A549 (cell line): ENCODE data around the gene EML4.

Experiments used
- CTCF ChIP-seq: fragments of >200 bp; sonication (Bioruptor Twin); formaldehyde crosslinking; IDR thresholded peaks from 3 replicates; pipeline ENCODE4 v1.5.1; 2016
- EP300 ChIP-seq, 2 experiments: fragments of >200 bp; sonication (Bioruptor Twin); formaldehyde crosslinking; IDR thresholded peaks; 2 replicates in 1 of 2; 3 replicates in 1 of 2; pipeline ENCODE4 v1.6.1; 2016 to 2017
- FOSL2 ChIP-seq, 2 experiments: fragments of 450-650 bp in 1 of 2; fragments of >200 bp in 1 of 2; sonication (Bioruptor Twin) in 1 of 2; formaldehyde crosslinking; IDR thresholded peaks; 2 replicates each; pipeline versions ENCODE4 v1.5.0 to v1.6.1; 2016 to 2020; ENCODE audit warnings: mild to moderate bottlenecking in 1 of 2, moderate library complexity in 1 of 2
- HEYL ChIP-seq: fragments of 250-450 bp; sonication (Bioruptor Pico); IDR thresholded peaks from 2 replicates; pipeline ENCODE4 v1.8.0; 2021; ENCODE audit warnings: mild to moderate bottlenecking, moderate library complexity
- NFE2L2 ChIP-seq: fragments of 150-350 bp; conservative IDR thresholded peaks from 2 replicates; pipeline ENCODE4 v1.6.1; 2014; ENCODE audit warnings: low read length
- NR3C1 ChIP-seq: fragments of >200 bp; sonication (Bioruptor Twin); formaldehyde crosslinking; IDR thresholded peaks from 3 replicates; pipeline ENCODE4 v1.6.1; 2017
- POLR2A ChIP-seq: IDR thresholded peaks from 2 replicates; pipeline ENCODE4 v1.6.1; 2012; ENCODE audit warnings: mild to moderate bottlenecking, low read length
- POLR2AphosphoS2 ChIP-seq: conservative IDR thresholded peaks from 2 replicates; pipeline ENCODE4 v1.6.1; 2012; ENCODE audit warnings: low read length, improper control_type of control experiment, inconsistent platforms
- RCOR1 ChIP-seq: fragments of 150-350 bp; IDR thresholded peaks from 2 replicates; pipeline ENCODE4 v1.6.1; 2014; ENCODE audit warnings: antibody characterized with exemption, low read length, low read depth
- REST ChIP-seq: fragments of 200-600 bp; sonication (generic); IDR thresholded peaks from 2 replicates; pipeline ENCODE4 v1.6.1; 2016; ENCODE audit warnings: antibody characterized with exemption, mild to moderate bottlenecking, moderate library complexity
- RNF2 ChIP-seq: fragments of 200-600 bp; sonication (generic); IDR thresholded peaks from 2 replicates; pipeline ENCODE4 v1.6.1; 2016; ENCODE audit warnings: low read depth, mild to moderate bottlenecking, antibody characterized with exemption, moderate library complexity, borderline replicate concordance
- SREBF2 ChIP-seq: fragments of 450-650 bp; IDR thresholded peaks from 2 replicates; pipeline ENCODE4 v1.6.1; 2014; ENCODE audit warnings: mild to moderate bottlenecking, moderate library complexity
- ZC3H11A ChIP-seq: fragments of 450-650 bp; IDR thresholded peaks from 2 replicates; pipeline ENCODE4 v1.6.1; 2014; ENCODE audit warnings: antibody characterized with exemption, mild to moderate bottlenecking

GRCh38 chr2:42127425-42128424, 41.4 kb upstream of the EML4 start:
- no peak for TF ChIP-seq HEYL (CRISPR knock-in tag)
- no peak for TF ChIP-seq CTCF
- no peak for TF ChIP-seq FOSL2 (IDR thresholded peaks at IDR 0.05)
- no peak for TF ChIP-seq FOSL2 (CRISPR knock-in tag; IDR thresholded peaks at IDR 0.05)
- no peak for TF ChIP-seq POLR2A
- no peak for TF ChIP-seq ZC3H11A
- no peak for TF ChIP-seq RNF2
- TF ChIP-seq REST, result no peak
- TF ChIP-seq RCOR1, result no peak
- TF ChIP-seq EP300 (IDR thresholded peaks at IDR 0.05), result no peak
- no peak for TF ChIP-seq NR3C1
- TF ChIP-seq SREBF2, result no peak
- no peak for TF ChIP-seq POLR2AphosphoS2
- TF ChIP-seq NFE2L2, result no peak
